Measurements from ENCODE around the gene ASB2. TPM values are rescaled to one million over a fixed set of nuclear protein-coding genes. Genes with fewer than 3 reads are reported as not detected.

ASB2 gene
- total and polyA plus RNA-seq, 2 of the 13 experiments (the other 11 are each of a cell fraction or from before 2014, with no cell fraction given), result 0.82 to 4.1 TPM

- TF ChIP-seq TIGD3 (CRISPR knock-in tag; IDR thresholded peaks at IDR 0.05; ENCODE audit: borderline replicate concordance), result no peak
- TF ChIP-seq AFF4 (CRISPR knock-in tag; IDR thresholded peaks at IDR 0.05), result no peak
- no peak for TF ChIP-seq EZH2 (conservative IDR thresholded peaks at IDR 0.05; ENCODE audit: low read depth, low read length)
- peak; percentile 51; the same call in 1 of the 2 replicates for TF ChIP-seq UBTF (CRISPR knock-in tag; IDR thresholded peaks at IDR 0.05)
- TF ChIP-seq WIZ (CRISPR knock-in tag; IDR thresholded peaks at IDR 0.05), result 0 out of 2 replicates have a peak, but pooled peaks have one; percentile 14
- TF ChIP-seq MLX (CRISPR knock-in tag; IDR thresholded peaks at IDR 0.05), result peak; percentile 82
- no peak; the same call in 1 of the 2 replicates for TF ChIP-seq ZNF891 (CRISPR knock-in tag; IDR thresholded peaks at IDR 0.05)
- no peak for TF ChIP-seq SMARCE1 (IDR thresholded peaks at IDR 0.05; ENCODE audit: borderline replicate concordance)
- TF ChIP-seq TRAFD1 (CRISPR knock-in tag; IDR thresholded peaks at IDR 0.05; ENCODE audit: borderline replicate concordance), result no peak
- no peak for TF ChIP-seq ZNF746 (CRISPR knock-in tag; IDR thresholded peaks at IDR 0.05)
- TF ChIP-seq HCFC1 (IDR thresholded peaks at IDR 0.05; ENCODE audit: low read depth, low read length), result no peak
- TF ChIP-seq PRDM4 (CRISPR knock-in tag; IDR thresholded peaks at IDR 0.05; ENCODE audit: borderline replicate concordance), result no peak
- TF ChIP-seq SALL2 (CRISPR knock-in tag; IDR thresholded peaks at IDR 0.05), result no peak
- TF ChIP-seq ZBTB2 (CRISPR knock-in tag; IDR thresholded peaks at IDR 0.05; ENCODE audit: low read depth), result no peak
These were observed 73.6 kb downstream of the ASB2 start (continued) for GRCh38 chr14:93902619-93903307.
